HepG2 (cell line): ENCODE results near the gene LMAN2. TPM values are rescaled to one million over a fixed set of nuclear protein-coding genes. Genes with fewer than 3 reads are reported as not detected.

Experiments used
- ATAC-seq: fragments of 200-7000 bp; cut with Tn5 transposase; 3 replicates; pipeline ENCODE4 v1.9.1; 2020; ENCODE audit warnings: mild to moderate bottlenecking, moderate library complexity
- BruUV-seq: library from RNA; stranded (reverse); fragments of 400-500 nt; replicated peaks from 2 replicates; lab custom pipeline; 2021; lab: Mats Ljungman, UMichigan
- CTCF ChIA-PET: fragments of 300-600 bp; formaldehyde crosslinking; extraction: SDS; loops from one replicate; lab custom pipeline; 2021; ENCODE audit warnings: low total read pairs, inconsistent platforms, low intra/inter-chr PET ratio; lab: Yijun Ruan, JAX
- POLR2A ChIA-PET: fragments of 350-600 bp; sonication (Branson Sonifier 250); formaldehyde crosslinking; loops from one replicate; lab custom pipeline; 2020; ENCODE audit warnings: antibody characterized with exemption, inconsistent platforms; lab: Yijun Ruan, JAX
- DNase-seq: peaks from one replicate; pipeline ENCODE4 v3.0.0-alpha.2; 2015; ENCODE audit warnings: low spot score
- FAIRE-seq: peaks from 3 replicates; lab custom pipeline; 2011; peaks lifted over from hg19 to GRCh38; lab: Jason Lieb, UNC
- H2AFZ ChIP-seq: one replicate; pipeline ENCODE4 v1.6.1; 2011; ENCODE audit warnings: low read length, inconsistent platforms
- H3K27ac ChIP-seq: fragments of 300-600 bp; 3 replicates; pipeline ENCODE4 v1.8.0; 2011; ENCODE audit warnings: mixed run types, mild to moderate bottlenecking, mixed read lengths, low read length, inconsistent platforms; ENCODE audit not compliant: insufficient read depth; ENCODE audit errors: extremely low read length
- H3K27me3 ChIP-seq, 2 experiments: fragments of 200-600 bp in 1 of 2; 2 replicates in 1 of 2; 3 replicates in 1 of 2; pipeline versions ENCODE4 v1.6.0 to v1.8.0; 2011; ENCODE audit warnings: low read length in 2 of 2, mild to moderate bottlenecking in 2 of 2, moderate library complexity in 2 of 2, inconsistent platforms in 1 of 2; ENCODE audit not compliant: insufficient read depth in 2 of 2, control insufficient read depth in 1 of 2
- H3K36me3 ChIP-seq, 2 experiments: fragments of 200-600 bp in 1 of 2; replicated peaks in 1 of 2; 2 replicates in 1 of 2; 3 replicates in 1 of 2; pipeline versions ENCODE4 v1.5.1 to v1.8.0; 2011; ENCODE audit warnings: low read length in 2 of 2, inconsistent platforms in 1 of 2; ENCODE audit not compliant: insufficient read depth in 2 of 2, control insufficient read depth in 1 of 2
- H3K4me1 ChIP-seq: 2 replicates; pipeline ENCODE4 v1.5.1; 2012; ENCODE audit warnings: low read length, inconsistent platforms; ENCODE audit not compliant: insufficient read depth
- H3K4me2 ChIP-seq: 2 replicates; pipeline ENCODE4 v1.6.0; 2011; ENCODE audit warnings: low read depth, low read length, inconsistent platforms
- H3K4me3 ChIP-seq, 3 experiments: fragments of 200-600 bp in 1 of 3; sonication (generic), shearing (Covaris generic) in 1 of 3; replicated peaks in 1 of 3; 2 replicates each; pipeline ENCODE4 v1.5.1; 2011 to 2016; ENCODE audit warnings: low read length in 3 of 3, inconsistent platforms in 2 of 3, low read depth in 2 of 3, mild to moderate bottlenecking in 2 of 3, control low read depth in 1 of 3, mixed read lengths in 1 of 3; ENCODE audit not compliant: insufficient read depth in 1 of 3
- H3K79me2 ChIP-seq: one replicate; pipeline ENCODE4 v1.6.1; 2011; ENCODE audit warnings: low read length, inconsistent platforms; ENCODE audit not compliant: insufficient read depth
- H3K9ac ChIP-seq: 2 replicates; pipeline ENCODE4 v1.6.0; 2011; ENCODE audit warnings: mild to moderate bottlenecking, low read depth, low read length, inconsistent platforms; ENCODE audit not compliant: insufficient read depth
- H3K9me3 ChIP-seq: 2 replicates; pipeline ENCODE4 v1.5.1; 2012; ENCODE audit warnings: mild to moderate bottlenecking, low read length
- H4K20me1 ChIP-seq: 2 replicates; pipeline ENCODE4 v1.6.0; 2011; ENCODE audit warnings: inconsistent platforms, mild to moderate bottlenecking, low read length, moderate library complexity; ENCODE audit not compliant: insufficient read depth
- HNRNPUL1 ChIP-seq: fragments of 200-400 bp; formaldehyde crosslinking; IDR thresholded peaks from 2 replicates; pipeline ENCODE4 v1.6.1; 2017; ENCODE audit warnings: low read depth, mild to moderate bottlenecking, low read length, moderate library complexity
- HOXA3 ChIP-seq: sonication (generic); formaldehyde crosslinking; IDR thresholded peaks from 2 replicates; pipeline ENCODE4 v1.5.0; 2020; ENCODE audit warnings: missing genetic modification reagents
- RBFOX2 ChIP-seq: fragments of 200-400 bp; formaldehyde crosslinking; IDR thresholded peaks from 2 replicates; pipeline ENCODE4 v1.6.1; 2017; ENCODE audit warnings: low read depth, mild to moderate bottlenecking, low read length
- SMC3 ChIP-seq: IDR thresholded peaks from 2 replicates; pipeline ENCODE4 v1.6.1; 2011; ENCODE audit warnings: low read length, improper control_type of control experiment
- SMYD3 ChIP-seq: sonication (generic); formaldehyde crosslinking; IDR thresholded peaks from 2 replicates; pipeline ENCODE4 v1.8.1; 2023; ENCODE audit warnings: mild to moderate bottlenecking, missing genetic modification reagents
- SPEN ChIP-seq: sonication (generic); formaldehyde crosslinking; IDR thresholded peaks from 2 replicates; pipeline ENCODE4 v1.5.1; 2020; ENCODE audit warnings: low read depth, mild to moderate bottlenecking, missing genetic modification reagents
- ZFAT ChIP-seq: sonication (generic); formaldehyde crosslinking; conservative IDR thresholded peaks from 2 replicates; pipeline ENCODE4 v1.8.1; 2023; ENCODE audit warnings: missing genetic modification reagents, inconsistent platforms
- ZFP36 ChIP-seq: fragments of 150-350 bp; IDR thresholded peaks from 2 replicates; pipeline ENCODE4 v1.6.1; 2018; ENCODE audit warnings: borderline replicate concordance, low read length, low read depth; ENCODE audit not compliant: partially characterized antibody
- ZNF12 ChIP-seq: sonication (generic); formaldehyde crosslinking; IDR thresholded peaks from 2 replicates; pipeline ENCODE4 v1.5.0; 2020; ENCODE audit warnings: missing genetic modification reagents
- ZNF274 ChIP-seq: sonication (generic); formaldehyde crosslinking; IDR thresholded peaks from 2 replicates; pipeline ENCODE4 v1.5.1; 2020; ENCODE audit warnings: mild to moderate bottlenecking, missing genetic modification reagents
- ZNF292 ChIP-seq: sonication (generic); formaldehyde crosslinking; IDR thresholded peaks from 2 replicates; pipeline ENCODE4 v1.8.1; 2022; ENCODE audit warnings: mild to moderate bottlenecking, low read depth, missing genetic modification reagents, borderline replicate concordance
- ZSCAN25 ChIP-seq: sonication (generic); formaldehyde crosslinking; IDR thresholded peaks from 2 replicates; pipeline ENCODE4 v1.8.0; 2022; ENCODE audit warnings: mild to moderate bottlenecking, missing genetic modification reagents
- WGBS: methylation state at CpG from one replicate; pipeline ENCODE4 v1.1.6; 2017; ENCODE audit warnings: low lambda C conversion rate; 5-methylcytosine and 5-hydroxymethylcytosine counted together
- in situ Hi-C: cut with HindIII; loops from 2 replicates; pipeline ENCODE4 v1.10.0; 2017; ENCODE audit warnings: low pct_unique_long_range_greater_than_20kb; ENCODE audit not compliant: extremely low pct_ligation_motif_present
- intact Hi-C: fragments of 100-400 bp; cut with micrococcal nuclease; formaldehyde crosslinking; loops from one replicate; pipeline ENCODE4 v1.10.0; 2022; ENCODE audit not compliant: unreplicated experiment
- polyA plus RNA-seq, 8 experiments: library from polyadenylated mRNA; depleted of rRNA in 3 of 8; stranded (reverse) in 7 of 8; unstranded in 1 of 8; fragments of >200 nt; fragmentation: Illumina TruSeq in 4 of 8; extraction: Trizol in 4 of 8; gene quantifications; 2 replicates each; pipeline versions ENCODE4 v1.2.1 to v1.2.3, GENCODE V29; 2011 to 2016; ENCODE audit warnings: low read depth in 4 of 8, missing spikeins in 1 of 8, mixed read lengths in 1 of 8; ENCODE audit not compliant: insufficient read depth in 1 of 8
- total RNA-seq, 5 experiments: library from RNA; depleted of rRNA; stranded (reverse); fragments of >200 nt; fragmentation: Illumina TruSeq; extraction: Trizol; gene quantifications; 2 replicates each; pipeline ENCODE4 v1.2.3, GENCODE V29; 2016; ENCODE audit warnings: low read depth in 1 of 5
- TF ChIP-seq, protein P1 (sequence below): sonication (generic); formaldehyde crosslinking; IDR thresholded peaks from 2 replicates; pipeline ENCODE4 v1.4.0; 2020; ENCODE audit warnings: missing genetic modification reagents

Gene LMAN2
- total and polyA plus RNA-seq, 2 of the 13 experiments (the other 11 are each of a cell fraction or from before 2014, with no cell fraction given) = 191 to 197 TPM

DNA sequence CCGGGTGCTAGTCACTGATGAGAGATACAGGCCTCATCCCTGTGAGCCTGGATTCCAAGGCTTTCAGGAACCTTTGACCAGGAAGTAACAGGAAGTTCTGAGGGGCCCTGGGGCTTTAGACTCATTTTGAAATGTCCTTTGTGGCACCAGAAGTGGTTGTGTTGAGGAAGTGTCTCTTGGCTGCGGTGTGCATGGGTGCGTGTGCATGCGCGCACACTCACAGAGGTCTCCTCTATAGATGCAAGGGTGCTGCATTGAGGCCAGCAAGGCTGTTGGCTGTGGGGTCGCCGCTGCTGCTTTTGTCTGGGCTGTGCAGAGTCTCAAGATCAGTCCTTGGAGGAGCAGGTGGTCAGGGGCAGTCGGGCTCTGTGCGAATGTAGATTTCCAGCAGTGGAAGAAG is 55.5 kb downstream of the LMAN2 start:
- in situ Hi-C loops = no loop called here
- no peak for DNase-seq
- TF ChIP-seq, protein P1, sequence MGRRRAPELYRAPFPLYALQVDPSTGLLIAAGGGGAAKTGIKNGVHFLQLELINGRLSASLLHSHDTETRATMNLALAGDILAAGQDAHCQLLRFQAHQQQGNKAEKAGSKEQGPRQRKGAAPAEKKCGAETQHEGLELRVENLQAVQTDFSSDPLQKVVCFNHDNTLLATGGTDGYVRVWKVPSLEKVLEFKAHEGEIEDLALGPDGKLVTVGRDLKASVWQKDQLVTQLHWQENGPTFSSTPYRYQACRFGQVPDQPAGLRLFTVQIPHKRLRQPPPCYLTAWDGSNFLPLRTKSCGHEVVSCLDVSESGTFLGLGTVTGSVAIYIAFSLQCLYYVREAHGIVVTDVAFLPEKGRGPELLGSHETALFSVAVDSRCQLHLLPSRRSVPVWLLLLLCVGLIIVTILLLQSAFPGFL = no peak
- no peak for TF ChIP-seq ZNF274 (CRISPR knock-in tag)
- TF ChIP-seq SPEN (CRISPR knock-in tag) = no peak
- no peak for TF ChIP-seq ZFP36
- TF ChIP-seq RBFOX2 = no peak
- TF ChIP-seq SMC3 = no peak
- no peak for TF ChIP-seq ZNF12 (CRISPR knock-in tag)
- no peak for TF ChIP-seq HOXA3
- no peak for TF ChIP-seq ZSCAN25 (CRISPR knock-in tag)
- no peak for TF ChIP-seq HNRNPUL1
- TF ChIP-seq ZFAT = no peak
- TF ChIP-seq ZNF292 (CRISPR knock-in tag) = no peak
- TF ChIP-seq SMYD3 = no peak
- H3K4me3 ChIP-seq = no peak overlapping the region
- H3K27ac ChIP-seq = no peak overlapping the region
- H3K4me1 ChIP-seq = peaks cover 6% of the 10 kb centered on the region; the same call in 1 of the 2 replicates
- no TSS peak for BruUV-seq
- WGBS = 81% methylated on average over 4 of the region's 9 CpGs
- ChIA-PET POLR2A (no interaction called here), CTCF (no interaction called here)
- no peaks in the 10 kb centered on the region for H4K20me1 ChIP-seq
- ATAC-seq = no peak; the same call in 2 of the 3 replicates
- H3K9ac ChIP-seq = no peak overlapping the region
- no peaks in the 10 kb centered on the region for H3K79me2 ChIP-seq
- no peaks in the 10 kb centered on the region for H3K36me3 ChIP-seq
- no peaks in the 10 kb centered on the region for H3K9me3 ChIP-seq
- FAIRE-seq = no peak
- H3K4me2 ChIP-seq = no peak overlapping the region
- H3K27me3 ChIP-seq = peaks cover 1 to 10% of the 10 kb centered on the region in 2 experiments; a peak in 2 of 5 replicates
- intact Hi-C loops = no loop called here
- H2AFZ ChIP-seq = no peak overlapping the region
